Stimulated activated CD8-positive, alpha-beta memory T cell treated with anti-CD3 and anti-CD28 coated beads, Interleukin-7, amount 100 ng/mL, for 4 hours (primary cell): ENCODE measurements around the gene ABHD6.
"Not testable (repeated sequence)": the region's sequence is repeated elsewhere in the genome, so short reads cannot be mapped to it uniquely, and the experiment has no call there.

ENCODE experiments used
- DNase-seq, 2 donors: peaks; one replicate each; pipeline ENCODE4 v3.0.0-alpha.2; 2020; ENCODE audit warnings: low read depth in 2 of 2

ABHD6 gene

GRCh38 chr3:58209933-58210332 lies 27.7 kb upstream of the ABHD6 start:
- no peak for DNase-seq

- no peak for DNase-seq
Measured at GRCh38 chr3:58210761-58211460, 26.7 kb upstream of the ABHD6 start, which contains the start of gene DNASE1L3. Gene DNASE1L3 (minus strand): TSS chr3:58210972. CDS start chr3:58210906, 66 bp downstream.

- DNase-seq = no peak
Measured at GRCh38 chr3:58214484-58215316, 22.9 kb upstream of the ABHD6 start.

- no peak for DNase-seq
Measured at GRCh38 chr3:58215317-58216025, 22.1 kb upstream of the ABHD6 start.

- no peak for DNase-seq
Measured at GRCh38 chr3:58216496-58217195, 20.9 kb upstream of the ABHD6 start.

- peak; percentile 30 to 31 for DNase-seq
Measured at GRCh38 chr3:58217209-58217811, 20.3 kb upstream of the ABHD6 start.

- no peak for DNase-seq
Measured at GRCh38 chr3:58218904-58219303, 18.7 kb upstream of the ABHD6 start.

GRCh38 chr3:58222161-58222724 lies 15.3 kb upstream of the ABHD6 start:
- no peak for DNase-seq

GRCh38 chr3:58223855-58224254 lies 13.7 kb upstream of the ABHD6 start:
- no peak for DNase-seq

- not testable (repeated sequence) for DNase-seq
Measured at GRCh38 chr3:58227933-58228332, 9.7 kb upstream of the ABHD6 start.

- no peak for DNase-seq
Measured at GRCh38 chr3:58230876-58231552, 6.6 kb upstream of the ABHD6 start.

- no peak for DNase-seq
Measured at GRCh38 chr3:58231666-58232065, 5.9 kb upstream of the ABHD6 start.

GRCh38 chr3:58234516-58234931 lies 3.1 kb upstream of the ABHD6 start:
- no peak for DNase-seq

- DNase-seq = no peak
Measured at GRCh38 chr3:58235970-58236369, 1.6 kb upstream of the ABHD6 start.

GRCh38 chr3:58236527-58237237 lies 910 bp upstream of the ABHD6 start:
- DNase-seq = no peak

- peak; percentile 23 to 50 for DNase-seq
Measured at GRCh38 chr3:58237941-58238681, 519 bp downstream of the ABHD6 start.

GRCh38 chr3:58238830-58239229 lies 1.2 kb downstream of the ABHD6 start:
- DNase-seq = no peak

- no peak for DNase-seq
Measured at GRCh38 chr3:58241306-58242044, 3.9 kb downstream of the ABHD6 start.
